Sigmoid colon (tissue), 4 donors: ENCODE measurements around the gene ATP9A.

ENCODE experiments used
- CTCF ChIP-seq, 4 experiments: fragments of 450-650 bp in 3 of 4; fragments of 200-600 bp in 1 of 4; IDR thresholded peaks; one replicate each; pipeline ENCODE4 v1.5.1; 2016 to 2019; ENCODE audit warnings: antibody characterized with exemption in 4 of 4, mild to moderate bottlenecking in 3 of 4, moderate library complexity in 2 of 4
- EP300 ChIP-seq, 4 donors: sonication (generic); formaldehyde crosslinking; IDR thresholded peaks; one replicate each; pipeline ENCODE4 v1.6.1; 2017; ENCODE audit warnings: antibody characterized with exemption in 4 of 4
- POLR2AphosphoS5 ChIP-seq, 4 donors: sonication (generic); formaldehyde crosslinking; IDR thresholded peaks; one replicate each; pipeline ENCODE4 v1.6.1; 2017; ENCODE audit warnings: antibody characterized with exemption in 4 of 4

- TF ChIP-seq EP300 (IDR thresholded peaks at IDR 0.05) (no peak), CTCF (IDR thresholded peaks at IDR 0.05) (no peak), POLR2AphosphoS5 (IDR thresholded peaks at IDR 0.05) (peak in 1 of 4 donors; percentile 12)
These were observed 107.2 kb downstream of the ATP9A start for GRCh38 chr20:51660672-51661608.
